HG02938 (cell line): ENCODE data around the gene PYDC1.
A peak's percentile ranks its signal among the peaks of the same experiment; 100 is the strongest.
"Not testable (repeated sequence)": the region's sequence is repeated elsewhere in the genome, so short reads cannot be mapped to it uniquely, and the experiment has no call there.

ENCODE experiments used
- ATAC-seq: cut with Tn5 transposase; IDR thresholded peaks from one replicate; pipeline ENCODE4 v1.9.1; 2021; ENCODE audit warnings: mild to moderate bottlenecking, moderate library complexity; ENCODE audit not compliant: unreplicated experiment

Gene PYDC1

GRCh38 chr16:31181102-31181830 lies 35.7 kb downstream of the PYDC1 start:
- ATAC-seq: no peak

- ATAC-seq: peak; percentile 48
These were observed 37.0 kb downstream of the PYDC1 start, which contains the start of gene FUS for GRCh38 chr16:31179747-31180459. TSS of gene FUS (plus strand) at chr16:31180139. CDS start at chr16:31180215, 76 bp downstream.

- ATAC-seq: peak; percentile 1
These were observed 37.7 kb downstream of the PYDC1 start for GRCh38 chr16:31179219-31179746.

- no peak for ATAC-seq
These were observed 39.8 kb downstream of the PYDC1 start for GRCh38 chr16:31177136-31177535.

GRCh38 chr16:31170048-31170447 lies 46.9 kb downstream of the PYDC1 start:
- ATAC-seq: not testable (repeated sequence)

GRCh38 chr16:31168848-31169247 lies 48.1 kb downstream of the PYDC1 start:
- no peak for ATAC-seq

GRCh38 chr16:31167315-31167714 lies 49.6 kb downstream of the PYDC1 start:
- no peak for ATAC-seq
